Measurements from ENCODE around the gene DBNL.

Gene DBNL

DNA sequence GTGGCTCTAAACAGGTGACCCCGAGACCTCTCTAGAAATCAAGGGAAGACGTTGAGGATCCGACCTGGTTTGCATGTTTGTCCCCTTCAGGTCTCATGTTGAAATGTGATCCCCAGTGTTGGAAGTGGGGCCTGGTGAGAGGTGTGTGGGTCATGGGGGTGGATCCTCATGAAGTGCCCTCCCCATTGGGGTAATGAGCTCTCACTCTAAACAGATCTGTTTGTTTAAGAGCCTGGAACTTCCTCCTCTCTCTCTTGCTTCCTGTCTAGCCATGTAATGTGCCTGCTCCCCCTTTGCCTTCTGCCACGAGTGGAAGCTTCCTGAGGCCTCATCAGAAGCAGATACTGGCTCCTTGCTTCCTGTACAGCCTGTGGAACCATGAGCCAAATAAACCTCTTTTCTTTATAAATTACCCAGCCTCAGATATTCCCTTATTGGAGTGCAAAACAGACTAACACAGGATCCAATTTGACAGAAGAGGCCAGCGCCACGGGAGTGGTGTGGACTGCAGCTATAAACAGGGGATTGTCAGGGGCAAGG, 48.7 kb downstream of the DBNL start:
- DNase-seq (ENCODE audit: low read depth), result no peak
- no peak overlapping the region for H3K4me3 ChIP-seq (replicated peaks; ENCODE audit: low read depth, low read length)
- TF ChIP-seq, protein P1, sequence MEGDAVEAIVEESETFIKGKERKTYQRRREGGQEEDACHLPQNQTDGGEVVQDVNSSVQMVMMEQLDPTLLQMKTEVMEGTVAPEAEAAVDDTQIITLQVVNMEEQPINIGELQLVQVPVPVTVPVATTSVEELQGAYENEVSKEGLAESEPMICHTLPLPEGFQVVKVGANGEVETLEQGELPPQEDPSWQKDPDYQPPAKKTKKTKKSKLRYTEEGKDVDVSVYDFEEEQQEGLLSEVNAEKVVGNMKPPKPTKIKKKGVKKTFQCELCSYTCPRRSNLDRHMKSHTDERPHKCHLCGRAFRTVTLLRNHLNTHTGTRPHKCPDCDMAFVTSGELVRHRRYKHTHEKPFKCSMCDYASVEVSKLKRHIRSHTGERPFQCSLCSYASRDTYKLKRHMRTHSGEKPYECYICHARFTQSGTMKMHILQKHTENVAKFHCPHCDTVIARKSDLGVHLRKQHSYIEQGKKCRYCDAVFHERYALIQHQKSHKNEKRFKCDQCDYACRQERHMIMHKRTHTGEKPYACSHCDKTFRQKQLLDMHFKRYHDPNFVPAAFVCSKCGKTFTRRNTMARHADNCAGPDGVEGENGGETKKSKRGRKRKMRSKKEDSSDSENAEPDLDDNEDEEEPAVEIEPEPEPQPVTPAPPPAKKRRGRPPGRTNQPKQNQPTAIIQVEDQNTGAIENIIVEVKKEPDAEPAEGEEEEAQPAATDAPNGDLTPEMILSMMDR (IDR thresholded peaks at IDR 0.05; ENCODE audit: low read length, missing control alignments), result no peak

DNA sequence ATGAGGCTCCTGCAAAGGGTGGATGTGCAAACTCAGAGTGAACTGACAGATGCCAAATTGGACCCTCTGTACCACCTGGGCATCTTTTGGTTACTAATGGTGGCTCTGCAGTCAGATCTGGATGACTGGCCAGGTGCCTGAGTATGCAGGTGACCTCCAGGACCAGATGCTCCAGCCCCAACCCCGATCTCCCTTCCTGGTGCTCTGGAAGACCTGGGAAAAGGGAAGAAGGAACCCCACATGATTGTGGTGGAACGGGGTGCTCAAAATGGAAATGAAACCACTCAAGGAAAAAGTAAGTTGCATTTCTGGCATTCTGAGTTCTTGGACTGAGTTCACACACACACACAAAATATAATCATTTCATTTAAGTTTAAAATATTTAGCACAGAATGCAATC, 49.9 kb downstream of the DBNL start:
- TF ChIP-seq, protein P1 (IDR thresholded peaks at IDR 0.05; ENCODE audit: low read length, missing control alignments), result no peak
- H3K4me3 ChIP-seq (replicated peaks; ENCODE audit: low read depth, low read length), result no peak overlapping the region
- peak; percentile 19 for DNase-seq (ENCODE audit: low read depth)

DNA sequence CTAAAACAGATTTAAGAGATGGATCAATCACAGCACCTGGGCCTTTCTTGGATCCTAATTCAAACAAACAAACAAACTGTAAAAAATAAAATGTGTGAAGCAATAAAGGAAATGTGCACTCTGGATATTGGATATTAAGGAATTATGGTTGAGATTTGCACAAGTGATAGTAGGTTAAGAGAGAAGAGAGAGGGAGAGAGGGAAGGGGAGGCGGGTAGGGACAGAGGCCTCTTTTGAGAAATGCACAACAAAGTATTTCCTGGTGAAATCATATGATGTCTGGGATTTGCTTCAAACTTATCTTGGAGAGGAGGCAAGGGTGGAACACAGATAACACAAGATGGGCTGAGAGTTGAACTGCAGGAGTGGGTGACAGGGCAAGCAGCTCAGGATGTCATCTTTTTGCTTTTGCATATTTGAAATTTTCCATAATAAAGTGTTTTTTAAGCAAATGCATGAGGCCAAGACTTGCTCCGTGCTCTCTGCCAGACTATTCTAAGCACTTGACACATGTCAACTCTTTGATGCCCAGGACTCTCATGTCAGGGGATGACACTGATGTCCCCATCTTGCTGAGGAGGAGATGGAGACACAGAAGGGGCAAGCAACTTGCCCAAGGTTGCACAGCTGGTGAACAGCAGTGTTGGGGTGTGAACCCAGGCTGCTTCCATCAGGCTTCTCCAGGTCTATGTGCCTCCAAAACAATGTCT, 50.5 kb downstream of the DBNL start:
- TF ChIP-seq, protein P1 (IDR thresholded peaks at IDR 0.05; ENCODE audit: low read length, missing control alignments), result no peak
- H3K4me3 ChIP-seq (replicated peaks; ENCODE audit: low read depth, low read length), result no peak overlapping the region
- DNase-seq (ENCODE audit: low read depth), result peak; percentile 23

DNA sequence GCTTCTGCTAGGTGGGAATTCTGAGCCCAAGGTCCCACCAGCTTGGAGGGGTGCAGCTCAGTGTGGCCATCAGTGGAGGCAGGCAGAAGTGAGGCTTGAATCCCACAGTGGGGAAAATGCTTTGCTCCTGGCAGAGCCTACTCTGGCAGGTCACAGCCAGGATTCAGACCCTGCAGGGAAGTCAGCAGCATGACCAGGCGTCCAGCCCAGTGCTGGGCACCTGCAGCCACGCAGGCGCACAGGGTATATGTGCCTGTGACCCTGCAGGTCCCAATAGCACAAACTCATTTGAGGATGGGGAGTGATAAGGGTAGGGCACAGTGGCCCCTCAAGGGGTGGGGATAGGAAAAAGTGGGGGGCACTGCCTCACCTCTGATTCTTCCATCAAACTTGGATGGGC, 51.3 kb downstream of the DBNL start:
- TF ChIP-seq, protein P1 (IDR thresholded peaks at IDR 0.05; ENCODE audit: low read length, missing control alignments), result no peak
- no peak for DNase-seq (ENCODE audit: low read depth)
- H3K4me3 ChIP-seq (replicated peaks; ENCODE audit: low read depth, low read length), result no peak overlapping the region

DNA sequence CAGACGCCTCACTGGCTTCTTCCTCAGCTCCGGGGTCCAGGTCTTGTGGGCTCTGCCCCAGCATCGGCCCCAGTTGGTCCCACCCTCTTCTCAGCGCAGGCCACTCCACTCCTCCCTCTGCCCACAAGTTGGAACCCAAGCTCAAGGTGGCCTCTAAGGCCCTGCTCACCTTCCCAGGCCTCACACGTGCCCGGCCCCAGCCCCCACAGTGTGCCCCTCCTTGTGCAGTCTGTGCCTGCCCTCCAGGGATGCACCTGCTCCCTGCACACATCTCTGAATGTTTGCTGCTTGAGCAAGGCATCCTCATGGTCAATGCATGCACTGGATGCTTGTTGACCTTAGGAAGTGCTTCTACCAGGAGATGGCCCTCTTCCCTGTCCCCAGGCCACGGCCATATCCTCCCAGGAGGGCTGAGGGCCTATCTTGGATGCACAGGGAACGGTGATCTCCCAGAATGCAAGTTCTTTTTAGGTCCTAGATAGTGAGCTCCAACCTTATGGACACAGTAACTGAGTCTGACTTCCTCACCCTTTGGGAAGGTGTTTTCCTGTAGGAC, 51.9 kb downstream of the DBNL start:
- DNase-seq (ENCODE audit: low read depth), result no peak
- TF ChIP-seq, protein P1 (IDR thresholded peaks at IDR 0.05; ENCODE audit: low read length, missing control alignments), result no peak
- H3K4me3 ChIP-seq (replicated peaks; ENCODE audit: low read depth, low read length), result no peak overlapping the region

DNA sequence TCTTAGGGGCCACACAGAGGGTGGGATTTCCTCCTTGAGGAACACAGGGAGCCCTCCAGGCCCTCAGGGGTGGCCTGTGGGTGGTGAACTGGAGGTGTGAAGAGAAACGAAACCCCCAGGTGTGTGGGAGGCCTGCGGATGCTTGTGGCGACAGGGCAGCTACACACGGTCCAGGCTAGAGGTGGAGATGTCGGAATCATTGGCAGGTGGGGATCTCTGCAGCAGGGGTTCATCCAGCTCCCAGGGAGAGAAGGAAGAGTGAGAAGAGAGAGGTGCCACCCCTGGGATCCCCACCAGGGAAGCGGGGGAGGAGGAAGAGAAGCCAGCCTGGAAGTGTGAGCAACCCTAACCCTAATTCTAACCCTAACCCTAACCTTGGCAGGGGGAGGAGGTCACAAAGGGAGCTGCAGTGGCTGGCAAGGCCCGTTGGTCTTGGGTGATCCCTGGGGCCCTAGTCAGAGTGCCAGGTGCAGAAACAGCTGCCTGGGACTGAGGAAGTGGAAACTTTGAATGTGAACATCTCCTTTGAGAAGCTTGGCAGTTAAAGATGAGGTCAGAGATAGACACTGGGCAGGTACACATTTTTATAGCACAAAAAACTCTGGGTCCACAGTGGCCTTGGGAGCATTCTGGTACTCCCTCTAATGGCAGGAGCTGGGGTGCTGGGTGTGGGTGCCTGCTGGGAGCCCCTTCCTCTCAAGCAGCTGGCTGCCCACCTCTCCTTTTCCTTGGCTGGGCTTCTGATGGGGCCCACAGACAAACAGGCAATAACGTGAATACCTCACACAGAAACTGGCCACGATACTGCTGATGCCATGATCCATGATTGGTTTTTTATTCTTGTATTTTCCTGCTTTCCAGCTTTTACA, 52.8 kb downstream of the DBNL start:
- DNase-seq (ENCODE audit: low read depth), result no peak

More for the DNA sequence above, 52.8 kb downstream of the DBNL start:
- no peak overlapping the region for H3K4me3 ChIP-seq (replicated peaks; ENCODE audit: low read depth, low read length)
- TF ChIP-seq, protein P1 (IDR thresholded peaks at IDR 0.05; ENCODE audit: low read length, missing control alignments), result no peak

Measured in fibroblast of pulmonary artery (primary cell).